A549 treated with RU486 at 1 μM for 4 hours (cell line): ENCODE measurements around the gene F11R. TPM values are rescaled to one million over a fixed set of nuclear protein-coding genes. Genes with fewer than 3 reads are reported as not detected.

Experiments used
- total RNA-seq: library from RNA; stranded (reverse); fragments of 200-300 nt; extraction: Qiagen RNA extraction; gene quantifications from 5 replicates; pipeline ENCODE4 v1.2.3, GENCODE V29; 2022; ENCODE audit warnings: low read depth

The F11R gene
- total RNA-seq: 39.5 to 67.9 TPM (median 59.7 TPM) in 5 replicates

GRCh38 chr1:161020509-161021164 is at the start of gene F11R:
Gene F11R (minus strand): TSS chr1:161021152. CDS start chr1:161021073, 79 bp downstream.

DNA sequence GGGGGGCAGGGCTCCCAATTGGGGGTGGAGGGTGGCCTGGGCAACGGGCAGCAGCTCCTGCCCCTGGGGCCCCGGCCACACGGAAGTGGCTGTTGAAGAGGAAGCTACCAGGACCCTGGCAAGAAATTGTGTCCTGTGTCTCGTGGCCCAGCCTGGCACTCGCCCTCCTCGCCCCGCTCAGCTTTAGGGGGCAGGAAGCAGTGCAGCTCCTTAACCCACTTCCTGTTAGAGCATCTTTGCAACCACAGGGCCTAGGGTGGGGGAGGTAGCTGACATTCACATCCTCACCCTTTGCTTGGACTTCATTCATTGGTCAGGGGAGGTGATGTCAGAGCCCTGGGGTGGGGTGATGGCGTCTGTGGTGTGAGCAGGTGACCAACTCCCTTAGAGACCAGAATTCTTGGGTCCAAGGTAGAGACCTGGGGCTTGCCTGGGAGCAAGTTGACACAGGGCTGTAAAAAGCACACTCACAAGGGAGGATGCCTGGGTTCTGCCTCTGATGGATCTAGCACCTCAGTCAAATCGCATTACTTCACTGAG is 48.8 kb upstream of the F11R start, which contains the start of gene ARHGAP30:
Gene ARHGAP30, minus strand, starts transcription at position 161 of the 540 bp plus-strand sequence. CDS start 267 bp downstream, outside the sequence.

DNA sequence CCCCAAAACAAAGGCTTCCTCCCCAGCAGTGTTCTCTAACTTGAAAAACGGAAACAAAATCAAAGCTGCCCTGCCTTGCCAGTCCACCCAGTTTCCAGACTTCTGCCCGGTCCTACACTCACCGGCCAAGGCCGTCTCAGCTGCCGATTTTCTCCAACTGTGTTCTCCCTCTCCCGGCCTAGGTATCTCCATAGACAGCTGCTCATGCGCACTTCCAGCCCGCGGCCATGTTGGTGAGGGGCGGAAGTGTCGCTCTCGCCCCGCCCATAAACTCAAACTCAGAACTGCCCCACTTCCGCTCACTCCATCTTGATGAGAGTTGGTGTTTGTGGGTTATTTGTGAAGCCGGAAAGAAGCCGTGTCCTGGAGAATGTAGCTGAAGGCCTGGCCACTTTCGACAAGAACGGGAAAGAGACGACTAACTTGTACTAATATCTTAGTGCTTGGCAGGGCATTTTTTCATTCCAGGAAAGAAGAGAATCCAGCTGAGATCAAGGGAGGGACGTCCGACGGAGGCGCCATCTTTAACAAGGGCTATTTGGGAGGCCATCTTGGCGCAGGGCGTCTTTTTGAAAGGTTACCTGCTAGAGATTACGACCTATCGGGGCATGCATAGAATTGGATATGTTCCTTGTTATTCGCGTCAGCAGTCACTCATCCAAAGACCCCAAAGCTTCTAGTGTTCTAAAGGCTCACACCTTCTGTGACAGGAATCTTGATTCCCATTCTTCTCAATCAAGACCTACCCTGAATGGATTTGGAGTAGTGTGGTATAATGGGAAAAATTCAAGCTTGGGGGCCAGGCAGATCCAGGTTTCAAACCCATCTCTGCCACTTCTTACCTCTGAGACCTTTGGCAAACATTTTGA is 25.0 kb upstream of the F11R start, which contains the start of gene USF1:
Gene USF1, minus strand, starts transcription at position 242 of the 869 bp plus-strand sequence. CDS start 2,702 bp downstream, outside the sequence.

GRCh38 chr1:161038523-161039153 is 17.7 kb upstream of the F11R start, which contains the start of gene TSTD1:
Gene TSTD1 (minus strand): TSS chr1:161038964. CDS start chr1:161038889, 75 bp downstream.

DNA sequence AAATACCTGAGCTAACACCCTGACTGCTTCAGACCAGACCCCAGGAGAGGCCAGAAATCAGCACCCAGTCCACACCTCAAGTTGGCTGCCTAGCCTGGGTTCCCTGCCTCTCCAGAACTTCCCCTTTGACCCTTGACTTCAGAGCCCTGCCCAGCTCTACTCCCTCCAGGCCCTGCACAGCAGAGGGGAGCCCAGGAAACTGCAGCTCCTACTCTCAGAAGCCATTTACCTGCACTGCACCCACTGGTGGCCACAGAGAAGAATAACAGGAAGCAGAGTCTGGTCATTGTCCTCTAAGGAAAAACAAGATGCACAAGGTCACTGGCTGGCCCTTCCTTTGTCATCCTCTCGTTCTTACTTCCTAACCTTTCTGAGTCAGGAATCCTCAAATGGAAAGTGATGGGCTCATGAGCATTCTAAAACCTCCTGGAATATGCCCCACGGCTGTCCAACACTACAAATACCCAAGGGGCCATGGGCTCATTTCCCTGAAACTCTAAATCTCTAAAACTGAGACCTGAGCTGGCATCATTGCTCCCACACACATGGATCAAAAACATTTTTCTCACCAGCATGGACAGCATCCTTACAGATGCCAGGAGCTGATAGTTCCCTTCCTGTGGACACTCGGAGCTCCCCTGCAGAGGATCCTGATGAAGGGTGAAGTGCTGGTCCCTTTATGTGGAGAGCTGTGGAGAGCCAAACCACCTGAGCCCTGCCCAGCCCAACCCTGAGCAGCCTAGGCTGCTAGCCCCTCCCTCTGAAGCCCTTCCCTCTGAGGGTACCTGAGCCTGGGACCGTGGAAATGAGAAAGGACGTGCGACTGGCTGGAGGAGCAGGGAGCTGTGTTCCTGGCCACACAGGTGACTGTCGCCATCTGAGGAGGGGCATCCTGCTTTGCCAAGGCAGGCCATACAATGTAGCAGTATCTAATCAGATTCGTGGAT is 66.5 kb downstream of the F11R start, which contains the start of gene ITLN2:
Gene ITLN2, minus strand, starts transcription at position 652 of the 947 bp plus-strand sequence. Its CDS starts 68 bp downstream, at position 584.

Other genes with a start within 250 kb of the F11R start
- gene LY9, start 225.0 kb downstream of the F11R start, total RNA-seq: 0.06 to 0.29 TPM (median 0.13 TPM) in 5 replicates
- not detected in 5 replicates for gene CD244, start 158.3 kb downstream of the F11R start, total RNA-seq
- gene ITLN1, start 136.0 kb downstream of the F11R start, total RNA-seq: 0.22 TPM in 1 of 5 replicates, not detected in the others
- gene ITLN2, start 66.3 kb downstream of the F11R start, total RNA-seq: 0.22 to 0.33 TPM in 2 of 5 replicates, not detected in the others
- gene TSTD1, start 17.8 kb upstream of the F11R start, total RNA-seq: 0.34 to 0.41 TPM in 2 of 5 replicates, not detected in the others
- 48.4 to 53.4 TPM (median 50.6 TPM) in 5 replicates for gene USF1, start 24.8 kb upstream of the F11R start, total RNA-seq
- 0.07 to 0.14 TPM (median 0.11 TPM) in 5 replicates for gene ARHGAP30, start 48.7 kb upstream of the F11R start, total RNA-seq
- gene NECTIN4, start 68.4 kb upstream of the F11R start, total RNA-seq: 1.5 to 2.2 TPM (median 1.9 TPM) in 5 replicates
- 1.2 to 2.4 TPM (median 1.6 TPM) in 5 replicates for gene KLHDC9, start 77.2 kb upstream of the F11R start, total RNA-seq
- 118 to 142 TPM (median 129 TPM) in 5 replicates for gene PFDN2, start 96.9 kb upstream of the F11R start, total RNA-seq
- 24.4 to 32.0 TPM (median 31.3 TPM) in 5 replicates for gene NIT1, start 97.0 kb upstream of the F11R start, total RNA-seq
- 26.1 to 32.6 TPM (median 30.9 TPM) in 5 replicates for gene DEDD, start 111.5 kb upstream of the F11R start, total RNA-seq
- gene UFC1, start 132.8 kb upstream of the F11R start, total RNA-seq: 87.5 to 152 TPM (median 96.7 TPM) in 5 replicates
- 18.0 to 24.6 TPM (median 20.0 TPM) in 5 replicates for gene USP21, start 138.3 kb upstream of the F11R start, total RNA-seq
- 10.7 to 14.9 TPM (median 12.9 TPM) in 5 replicates for gene PPOX, start 145.3 kb upstream of the F11R start, total RNA-seq
- gene B4GALT3, start 156.4 kb upstream of the F11R start, total RNA-seq: 24.3 to 29.3 TPM (median 28.7 TPM) in 5 replicates
- not detected in 5 replicates for gene ADAMTS4, start 177.9 kb upstream of the F11R start, total RNA-seq
- 81.9 to 101 TPM (median 84.4 TPM) in 5 replicates for gene NDUFS2, start 181.2 kb upstream of the F11R start, total RNA-seq
- 0.51 TPM in 1 of 5 replicates, not detected in the others for gene FCER1G, start 194.1 kb upstream of the F11R start, total RNA-seq
- 6.6 TPM in 1 of 5 replicates, not detected in the others for gene APOA2, start 202.5 kb upstream of the F11R start, total RNA-seq
- 9.9 to 11.5 TPM (median 11.1 TPM) in 5 replicates for gene TOMM40L, start 204.9 kb upstream of the F11R start, total RNA-seq
- not detected in 5 replicates for gene NR1I3, start 217.1 kb upstream of the F11R start, total RNA-seq
- 0.09 to 0.13 TPM in 2 of 5 replicates, not detected in the others for gene PCP4L1, start 237.6 kb upstream of the F11R start, total RNA-seq